Measurements from ENCODE around the gene NBAS. TPM values are rescaled to one million over a fixed set of nuclear protein-coding genes. Genes with fewer than 3 reads are reported as not detected.

The NBAS gene
- total and polyA plus RNA-seq, 2 of the 4 experiments (the other 2 are of a cell fraction): 22.3 to 105 TPM

GRCh38 chr2:15532996-15533395 lies 28.1 kb downstream of the NBAS start:
- peaks cover 1 to 5% of the 10 kb centered on the region in 2 experiments; a peak in 2 of 4 replicates for H3K79me1 ChIP-seq (ENCODE audit: low read depth in 1 of 2, low read length in 2 of 2)
- dilution Hi-C loops (cut with HindIII; ENCODE audit: low sequenced_read_pairs, unreplicated experiment) (no loop called here), in situ Hi-C loops (cut with MboI; ENCODE audit: low sequenced_read_pairs) (no loop called here), intact Hi-C loops (cut with micrococcal nuclease) (no loop called here)
- DNase-seq: no peak
- no peak overlapping the region for H2BK20ac ChIP-seq (ENCODE audit: low read depth, low read length)
- H3K4me2 ChIP-seq (ENCODE audit: low read depth, low read length): no peak overlapping the region
- peaks cover 5% of the 10 kb centered on the region for H3K36me3 ChIP-seq (ENCODE audit: control insufficient read depth, insufficient read depth, low read length)
- H2BK15ac ChIP-seq (ENCODE audit: low read depth, low read length): no peak overlapping the region
- no peak for TF ChIP-seq RFX5 (IDR thresholded peaks at IDR 0.05; ENCODE audit: low read depth, low read length)
- TF ChIP-seq ELK1 (IDR thresholded peaks at IDR 0.05; ENCODE audit: borderline replicate concordance, low read depth, low read length): no peak
- TF ChIP-seq MAFK (IDR thresholded peaks at IDR 0.05; ENCODE audit: low read depth, low read length): no peak
- TF ChIP-seq SMC3 (IDR thresholded peaks at IDR 0.05; ENCODE audit: low read depth, low read length): no peak
- no peak for TF ChIP-seq POLR2A (IDR thresholded peaks at IDR 0.05; ENCODE audit: low read depth, low read length)
- H3K9me1 ChIP-seq (ENCODE audit: insufficient read depth, low read length): no peaks in the 10 kb centered on the region
- H2BK120ac ChIP-seq (ENCODE audit: low read depth, low read length): no peak overlapping the region
- H3K27me3 ChIP-seq (ENCODE audit: control insufficient read depth, insufficient read depth, low read length): no peaks in the 10 kb centered on the region
- no peak for ATAC-seq (ENCODE audit: low read depth)
- no peaks in the 10 kb centered on the region for H3K9me3 ChIP-seq (ENCODE audit: control insufficient read depth, insufficient read depth, low read length)
- no peak overlapping the region for H2AFZ ChIP-seq (replicated peaks; ENCODE audit: low read length, poor library complexity)
- ChIA-PET POLR2A (ENCODE audit: unreplicated experiment) (no interaction called here), CTCF (no interaction called here)
- BruUV-seq (replicated peaks): no TSS peak
- H3K4me1 ChIP-seq (ENCODE audit: control insufficient read depth, insufficient read depth, low read length): no peaks in the 10 kb centered on the region
- WGBS, 2 experiments (ENCODE audit: extremely low coverage in 2 of 2, insufficient read length in 1 of 2): no CpG with 5 or more reads among the region's 5 CpGs
- H4K5ac ChIP-seq (ENCODE audit: low read depth, low read length): no peak overlapping the region
- no peak overlapping the region for H3K4ac ChIP-seq (ENCODE audit: low read depth, low read length)
- H3K18ac ChIP-seq (ENCODE audit: low read depth, low read length): no peak overlapping the region
- H3K56ac ChIP-seq (ENCODE audit: extremely low read depth, insufficient read depth, low read length): no peak overlapping the region
- H3K23ac ChIP-seq (ENCODE audit: low read depth, low read length): no peak overlapping the region
- H4K8ac ChIP-seq (ENCODE audit: low read depth in 2 of 2, low read length in 2 of 2): no peak overlapping the region
- H3K9ac ChIP-seq (ENCODE audit: low read depth, low read length): no peak overlapping the region
- no peak overlapping the region for H2BK5ac ChIP-seq (ENCODE audit: low read depth, low read length, poor library complexity, severe bottlenecking)
- H2AK9ac ChIP-seq (replicated peaks; ENCODE audit: low read depth, low read length, poor library complexity): no peak overlapping the region
- no peaks in the 10 kb centered on the region for H4K20me1 ChIP-seq (ENCODE audit: insufficient read depth, low read length)
- no peak overlapping the region for H3K4me3 ChIP-seq (ENCODE audit: insufficient read depth, low read depth, low read length)
- no peak overlapping the region for H2AK5ac ChIP-seq (ENCODE audit: low read depth, low read length)
- no peak overlapping the region for H3K27ac ChIP-seq (ENCODE audit: insufficient read depth, low read length)
- H3K14ac ChIP-seq (replicated peaks; ENCODE audit: low read depth, low read length): no peak overlapping the region
- no peak overlapping the region for H4K91ac ChIP-seq (ENCODE audit: insufficient read depth, low read depth, low read length)

All from IMR-90 (cell line).